Islet precursor cell (in vitro differentiated cells): ENCODE results near the gene SDSL.

Source experiments
- DNase-seq: peaks from one replicate; pipeline ENCODE4 v3.0.0-alpha.2; 2018

The SDSL gene

DNA sequence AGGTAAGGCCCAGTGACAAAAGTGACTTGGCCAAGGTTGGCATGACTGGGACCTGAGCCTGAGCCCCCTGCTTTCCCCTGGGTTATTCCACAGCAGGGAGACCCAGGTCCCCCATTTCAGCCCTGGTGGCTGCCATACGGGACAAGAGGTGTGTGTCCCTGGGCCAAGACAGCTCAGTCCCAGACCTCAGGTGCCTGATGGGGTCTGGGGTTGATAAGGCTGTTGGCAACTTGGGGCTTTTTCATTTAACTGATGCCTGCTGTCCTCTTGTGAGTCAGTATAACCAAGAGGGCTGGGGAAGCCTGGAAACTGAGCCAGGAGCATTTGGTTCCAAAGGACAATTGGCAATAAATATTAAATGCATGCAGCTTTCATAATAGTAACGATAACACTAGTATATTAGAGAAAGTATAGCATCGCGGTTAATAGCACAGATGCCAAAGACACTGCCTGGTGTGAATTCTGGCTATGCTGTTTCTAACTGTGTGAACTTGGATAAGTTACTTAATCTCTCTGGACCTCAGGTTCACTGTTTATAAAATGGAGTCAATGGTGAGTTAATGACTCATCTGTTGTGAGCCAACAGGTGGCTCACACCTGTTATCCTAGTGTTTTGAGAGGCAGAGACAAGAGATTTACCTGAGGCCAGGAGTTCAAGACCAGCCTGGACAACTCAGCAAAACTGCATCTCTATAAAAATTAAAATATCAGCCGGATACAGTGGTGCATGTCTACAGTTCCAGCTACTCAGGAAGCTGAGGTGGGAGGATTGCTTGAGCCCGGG, 898 bp downstream of the SDSL start:
- DNase-seq, result no peak

DNA sequence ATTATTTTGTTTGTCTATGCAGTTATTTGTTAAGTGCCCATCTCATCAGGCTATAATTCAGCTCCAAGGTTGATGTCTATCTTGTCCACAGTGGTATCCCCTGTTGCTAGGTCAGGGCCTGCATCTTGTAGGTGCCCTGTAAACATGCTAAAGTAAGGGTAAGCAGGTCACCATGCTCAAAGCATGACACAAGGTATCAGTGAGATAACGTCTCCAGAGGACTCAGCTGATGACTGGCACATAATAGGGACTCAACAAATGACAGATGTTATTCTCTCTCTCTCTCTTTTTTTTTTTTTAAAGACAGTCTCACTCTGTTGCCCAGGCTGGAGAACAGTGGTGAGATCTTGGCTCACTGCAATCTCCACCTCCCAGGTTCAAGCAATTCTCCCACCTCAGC, 2.3 kb downstream of the SDSL start:
- no peak for DNase-seq

DNA sequence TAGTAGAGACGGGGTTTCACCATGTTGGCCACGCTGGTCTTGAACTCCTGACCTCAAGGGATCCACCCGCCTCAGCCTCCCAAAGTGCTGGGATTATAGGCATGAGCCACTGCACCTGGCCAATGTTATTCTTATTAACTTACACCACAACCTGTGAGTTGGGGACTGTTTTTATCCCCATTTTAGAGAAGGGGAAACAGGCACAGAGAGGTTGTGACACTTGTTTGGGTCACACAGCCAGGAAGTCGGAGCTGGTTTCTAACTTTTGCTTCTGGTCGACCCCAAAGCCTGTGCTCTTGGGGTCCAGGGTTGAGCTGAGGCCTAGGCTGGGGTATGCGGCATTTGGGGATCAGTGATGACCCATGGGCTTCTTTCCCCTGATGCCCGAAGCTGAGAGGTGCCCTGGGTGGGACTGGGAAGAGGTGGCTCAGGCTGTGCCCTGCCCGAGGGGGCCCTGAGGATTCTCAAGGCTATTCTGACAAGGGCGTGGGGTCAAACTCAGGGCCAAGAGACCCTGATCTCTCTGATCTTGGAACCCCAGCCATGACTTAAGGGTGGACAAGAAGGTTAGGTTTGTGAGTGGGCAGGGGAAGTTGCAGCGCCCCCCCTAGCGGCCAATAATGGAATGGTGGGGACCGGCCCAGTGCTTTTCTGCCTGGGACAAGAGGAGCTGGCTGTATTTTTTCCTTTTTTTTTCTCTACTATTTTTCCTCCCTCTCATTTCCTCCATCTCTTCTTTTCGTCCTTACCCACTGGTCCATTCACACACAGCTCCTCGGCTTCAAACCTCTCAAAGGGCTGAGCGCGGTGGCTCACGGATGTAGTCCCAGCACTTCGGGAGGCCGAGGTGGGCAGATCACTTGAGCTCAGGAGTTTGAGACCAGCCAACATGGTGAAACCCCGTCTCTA, 3.0 kb downstream of the SDSL start:
- peak; percentile 89 for DNase-seq

- no peak for DNase-seq
These were observed 3.8 kb downstream of the SDSL start for GRCh38 chr12:113425960-113426453.

DNA sequence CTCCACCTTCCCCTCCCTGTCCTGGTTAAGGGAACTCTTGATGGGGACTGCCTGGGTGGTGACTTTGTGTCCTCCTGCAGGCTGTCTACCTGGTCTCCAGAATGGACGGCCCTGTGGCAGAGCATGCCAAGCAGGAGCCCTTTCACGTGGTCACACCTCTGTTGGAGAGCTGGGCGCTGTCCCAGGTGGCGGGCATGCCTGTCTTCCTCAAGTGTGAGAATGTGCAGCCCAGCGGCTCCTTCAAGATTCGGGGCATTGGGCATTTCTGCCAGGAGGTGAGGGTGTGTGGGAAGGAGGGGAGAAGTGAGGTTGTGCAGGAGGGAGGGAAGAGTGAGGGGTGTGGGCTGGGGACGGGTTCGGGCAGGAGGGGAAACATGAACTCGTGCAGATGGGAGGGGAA, 5.7 kb downstream of the SDSL start:
- no peak for DNase-seq

- DNase-seq, result no peak
These were observed 6.3 kb downstream of the SDSL start for GRCh38 chr12:113428482-113428881.

GRCh38 chr12:113432986-113433385, 10.8 kb downstream of the SDSL start:
- no peak for DNase-seq

- DNase-seq, result no peak
These were observed 13.2 kb downstream of the SDSL start for GRCh38 chr12:113435367-113435766.

GRCh38 chr12:113436586-113436985, 14.4 kb downstream of the SDSL start:
- no peak for DNase-seq

DNA sequence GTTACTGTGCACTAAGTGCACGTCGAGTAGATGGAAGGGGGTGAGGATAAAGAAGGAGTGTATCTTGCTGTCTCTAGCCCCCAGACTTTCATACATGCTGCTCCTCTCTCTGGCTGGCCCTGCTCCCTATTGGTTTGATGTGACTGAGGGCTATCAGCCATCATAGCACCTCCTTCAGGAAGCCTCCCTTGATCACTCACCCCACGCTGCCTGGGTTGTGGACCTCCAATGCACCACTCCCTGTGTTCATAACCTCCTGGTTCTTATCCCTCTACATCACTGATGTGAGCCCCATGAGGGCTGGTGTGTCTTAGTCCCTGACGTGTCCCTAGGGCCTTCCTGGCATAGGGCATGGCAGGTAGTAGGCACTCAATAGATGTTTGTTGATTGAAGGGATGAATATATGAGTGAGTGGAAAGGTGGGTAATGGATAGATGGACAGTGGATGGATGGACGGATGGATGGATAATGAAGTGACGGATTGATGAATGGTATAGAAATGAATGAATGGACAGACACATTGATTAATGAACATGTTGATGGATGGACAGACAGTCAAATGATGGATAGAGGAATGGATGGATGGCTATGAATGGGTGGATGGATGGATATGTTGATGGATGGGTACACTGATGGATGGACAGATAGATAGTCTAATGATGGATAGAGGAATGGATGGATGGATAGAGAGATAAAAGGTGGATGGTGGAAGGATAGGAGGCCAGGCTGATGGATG, 15.0 kb downstream of the SDSL start:
- no peak for DNase-seq

- no peak for DNase-seq
These were observed 15.5 kb downstream of the SDSL start for GRCh38 chr12:113437729-113438100.

DNA sequence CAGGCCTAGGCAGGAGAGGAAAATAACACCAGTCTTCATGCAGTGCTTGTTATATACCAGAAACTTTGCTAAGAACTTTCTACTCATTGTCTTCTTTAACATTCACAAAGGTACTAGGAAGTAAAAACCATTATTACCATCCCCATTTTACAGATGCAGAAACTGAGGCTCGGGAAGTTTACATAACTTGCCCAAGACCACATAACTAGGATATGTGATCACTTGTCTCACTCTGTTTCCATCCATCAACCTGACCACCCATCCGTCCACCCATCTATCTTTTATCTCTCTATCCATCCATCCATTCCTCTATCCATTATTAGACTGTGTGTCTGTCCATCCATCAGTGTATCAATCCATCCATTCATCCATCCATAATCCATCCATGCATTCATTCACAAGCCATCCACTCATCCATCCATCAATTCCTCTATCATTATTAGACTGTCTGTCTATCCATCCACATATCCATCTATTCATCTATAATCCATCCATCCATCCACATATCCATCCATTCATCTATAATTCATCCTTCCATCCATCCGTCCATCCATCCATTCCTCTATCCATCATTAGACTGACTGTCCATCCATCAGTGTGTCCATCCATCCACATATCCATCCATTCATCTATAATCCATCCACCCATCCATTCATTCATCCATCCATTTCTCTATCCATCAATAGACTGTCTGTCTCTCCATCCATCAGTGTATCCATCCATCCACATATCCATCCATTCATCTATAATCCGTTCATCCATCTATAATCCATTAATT, 16.5 kb downstream of the SDSL start:
- DNase-seq, result no peak

GRCh38 chr12:113439301-113439597, 17.1 kb downstream of the SDSL start:
- DNase-seq, result no peak

DNA sequence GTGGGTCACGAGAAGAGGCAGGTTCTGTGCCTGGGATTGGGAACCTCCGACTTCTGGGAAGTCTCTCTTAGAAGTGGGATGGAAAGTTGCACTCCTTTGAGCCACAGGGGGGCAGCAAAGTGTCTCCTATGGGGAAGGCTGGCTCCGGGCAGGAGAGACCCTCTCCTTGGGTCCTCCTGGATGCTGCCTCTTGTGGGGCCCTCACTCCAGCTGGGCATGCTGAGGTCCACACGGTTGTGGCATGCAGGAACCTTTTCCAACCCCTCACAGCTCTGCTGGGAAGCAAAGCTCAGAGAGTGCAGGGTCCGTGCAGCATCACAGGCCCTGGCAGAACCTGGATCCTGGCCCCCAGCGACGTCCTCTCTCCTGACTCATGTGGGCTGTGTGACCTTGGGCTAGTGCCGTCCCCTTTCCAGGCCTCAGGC, 17.4 kb downstream of the SDSL start:
- DNase-seq, result peak; percentile 91

GRCh38 chr12:113440336-113440735, 18.2 kb downstream of the SDSL start:
- DNase-seq, result no peak

- DNase-seq, result no peak
These were observed 19.0 kb downstream of the SDSL start for GRCh38 chr12:113440947-113441782.

DNA sequence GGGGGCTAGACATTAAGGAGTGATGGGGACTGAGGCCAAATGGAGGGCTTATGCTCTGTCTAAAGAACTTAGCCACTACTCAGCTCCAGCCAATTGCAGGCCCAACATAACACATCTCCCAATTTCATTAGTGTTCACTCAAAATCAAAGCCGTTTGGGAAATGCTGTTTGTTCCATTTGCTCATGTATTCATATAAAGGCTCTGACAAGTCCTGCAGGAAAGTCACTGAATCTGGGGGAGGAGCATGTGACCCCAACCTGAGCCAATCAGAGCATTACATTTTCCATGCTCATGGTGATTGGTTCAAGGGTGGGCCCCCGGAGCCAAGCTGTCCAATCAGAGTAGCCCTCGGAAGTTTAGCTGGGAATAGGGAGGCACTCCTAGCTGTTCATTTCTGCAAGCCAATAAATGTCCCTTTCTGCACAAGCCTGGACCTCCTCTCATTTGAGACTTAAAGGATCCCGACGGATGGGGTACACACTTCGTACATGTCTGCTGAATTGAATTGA, 20.9 kb downstream of the SDSL start:
- DNase-seq, result no peak

- no peak for DNase-seq
These were observed 23.5 kb downstream of the SDSL start for GRCh38 chr12:113445544-113446171.

DNA sequence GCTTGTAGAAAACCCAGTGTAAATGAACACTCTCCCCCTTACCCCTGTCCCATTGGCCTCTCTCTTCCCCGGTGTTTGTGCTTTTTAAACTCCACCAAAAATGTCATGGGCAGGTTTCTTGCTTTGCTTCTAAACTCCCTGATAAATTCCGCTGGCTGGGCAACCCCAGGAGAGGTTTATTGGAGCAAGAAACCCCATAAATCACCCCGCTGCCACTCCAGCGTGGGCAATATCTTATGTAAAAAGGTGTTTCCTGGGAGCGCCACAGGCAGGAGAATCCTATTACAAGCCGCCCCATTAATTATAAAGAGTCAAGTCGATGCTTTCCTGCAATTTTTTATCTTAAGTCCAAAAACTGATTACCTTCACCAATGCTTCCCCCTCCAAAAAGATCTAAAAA, 26.7 kb downstream of the SDSL start:
- DNase-seq, result no peak

DNA sequence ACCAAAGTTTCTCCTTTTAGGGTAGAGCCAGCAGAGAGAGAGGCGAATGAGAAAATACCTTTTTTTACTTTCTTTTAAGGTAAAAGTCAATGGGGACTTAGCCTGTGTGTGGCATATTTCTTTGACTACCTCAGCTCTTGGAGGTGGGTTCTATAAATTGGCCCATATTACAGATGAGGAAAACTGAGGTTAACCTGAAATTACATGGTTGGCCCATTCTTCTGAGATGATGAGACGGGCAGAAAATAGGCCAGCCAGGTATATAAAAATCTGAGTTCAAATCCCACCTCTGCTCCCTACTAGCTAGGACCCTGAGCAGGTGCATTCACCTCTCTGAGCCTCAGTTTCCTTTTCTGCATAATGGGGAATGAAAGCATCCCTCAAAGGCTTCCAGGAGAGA, 27.1 kb downstream of the SDSL start:
- DNase-seq, result no peak

DNA sequence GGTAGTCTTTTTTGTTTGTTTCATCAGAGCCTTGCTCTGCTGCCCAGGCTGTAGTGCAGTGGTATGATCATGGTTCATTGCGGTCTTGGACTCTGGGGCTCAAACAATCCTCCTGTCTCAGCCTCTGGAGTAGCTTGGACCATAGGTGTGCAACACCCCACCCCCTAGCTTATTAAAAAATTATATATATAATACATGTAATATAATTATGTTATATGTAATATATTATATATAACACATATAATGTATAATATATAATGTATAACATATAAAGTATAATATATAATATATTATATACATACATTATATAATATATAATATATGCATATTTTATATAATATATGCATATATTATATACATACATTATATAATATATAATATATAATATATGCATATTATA, 27.7 kb downstream of the SDSL start:
- no peak for DNase-seq
